GM12864 (cell line): Measurements from ENCODE around the gene TARP.
"Not testable (repeated sequence)": the region's sequence is repeated elsewhere in the genome, so short reads cannot be mapped to it uniquely, and the experiment has no call there.

ENCODE experiments used
- DNase-seq: peaks from one replicate; pipeline ENCODE4 v3.0.0-alpha.2; 2011; ENCODE audit warnings: low read depth
- H3K4me3 ChIP-seq: 2 replicates; pipeline ENCODE4 v1.5.1; 2011; ENCODE audit warnings: mild to moderate bottlenecking, low read depth, low read length, control low read depth
- CTCF ChIP-seq: IDR thresholded peaks from 2 replicates; pipeline ENCODE4 v1.5.1; 2011; ENCODE audit warnings: low read depth, mild to moderate bottlenecking, moderate library complexity, low read length, control low read depth, inconsistent platforms; ENCODE audit errors: missing control alignments

The TARP gene

GRCh38 chr7:38262545-38262944 lies 10.9 kb downstream of the TARP start:
- H3K4me3 ChIP-seq: no peak overlapping the region
- DNase-seq: no peak
- TF ChIP-seq CTCF: no peak

GRCh38 chr7:38262026-38262425 lies 11.4 kb downstream of the TARP start:
- H3K4me3 ChIP-seq, DNase-seq: not testable (repeated sequence)

- not testable (repeated sequence) for DNase-seq, H3K4me3 ChIP-seq
Observed at GRCh38 chr7:38261601-38262000, 11.8 kb downstream of the TARP start.

GRCh38 chr7:38259157-38259556 lies 14.3 kb downstream of the TARP start:
- not testable (repeated sequence) for DNase-seq, H3K4me3 ChIP-seq

- TF ChIP-seq CTCF: no peak
- no peak overlapping the region for H3K4me3 ChIP-seq
- no peak for DNase-seq
Observed at GRCh38 chr7:38257350-38257677, 16.1 kb downstream of the TARP start.

- H3K4me3 ChIP-seq, DNase-seq: not testable (repeated sequence)
Observed at GRCh38 chr7:38249849-38250248, 23.6 kb downstream of the TARP start.

GRCh38 chr7:38248069-38248567 lies 25.3 kb downstream of the TARP start:
- no peak for DNase-seq
- no peak overlapping the region for H3K4me3 ChIP-seq
- TF ChIP-seq CTCF: no peak

- no peak overlapping the region for H3K4me3 ChIP-seq
- no peak for DNase-seq
- no peak for TF ChIP-seq CTCF
Observed at GRCh38 chr7:38245409-38245977, 27.9 kb downstream of the TARP start.

- TF ChIP-seq CTCF: no peak
- no peak overlapping the region for H3K4me3 ChIP-seq
- no peak for DNase-seq
Observed at GRCh38 chr7:38244516-38244915, 28.9 kb downstream of the TARP start.

- not testable (repeated sequence) for DNase-seq
Observed at GRCh38 chr7:38243345-38243744, 30.1 kb downstream of the TARP start.

More at GRCh38 chr7:38243345-38243744, 30.1 kb downstream of the TARP start:
- H3K4me3 ChIP-seq: not testable (repeated sequence)
